DND-41 (cell line): ENCODE measurements around the gene ZPR1.

ENCODE experiments used
- ATAC-seq: fragments of 200-7000 bp; cut with Tn5 transposase; 3 replicates; pipeline ENCODE4 v1.9.1; 2021; ENCODE audit warnings: low read depth; ENCODE audit not compliant: insufficient read depth
- DNase-seq: peaks from one replicate; pipeline ENCODE4 v3.0.0-alpha.2; 2020
- H2AFZ ChIP-seq: 2 replicates; pipeline ENCODE4 v1.6.0; 2012; ENCODE audit warnings: low read depth, low read length
- H3K27ac ChIP-seq: 2 replicates; pipeline ENCODE4 v1.5.1; 2012; ENCODE audit warnings: low read length, inconsistent platforms
- H3K27me3 ChIP-seq: fragments of 200-600 bp; sonication (generic); 2 replicates; pipeline ENCODE4 v1.6.0; 2012; ENCODE audit warnings: low read length, mild to moderate bottlenecking, inconsistent platforms; ENCODE audit not compliant: insufficient read depth, poor library complexity
- H3K36me3 ChIP-seq: 2 replicates; pipeline ENCODE4 v1.5.1; 2012; ENCODE audit warnings: low read length, inconsistent platforms; ENCODE audit not compliant: insufficient read depth
- H3K4me1 ChIP-seq: 2 replicates; pipeline ENCODE4 v1.5.1; 2012; ENCODE audit warnings: mild to moderate bottlenecking, low read length; ENCODE audit not compliant: insufficient read depth
- H3K4me2 ChIP-seq: 2 replicates; pipeline ENCODE4 v1.6.0; 2012; ENCODE audit warnings: mild to moderate bottlenecking, moderate library complexity, low read length, inconsistent platforms; ENCODE audit not compliant: insufficient read depth
- H3K4me3 ChIP-seq, 2 experiments: fragments of 200-600 bp in 1 of 2; shearing (Covaris generic) in 1 of 2; 2 replicates each; pipeline ENCODE4 v1.5.1; 2012 to 2016; ENCODE audit warnings: inconsistent platforms in 2 of 2, low read length in 2 of 2, mild to moderate bottlenecking in 2 of 2, low read depth in 1 of 2, moderate library complexity in 1 of 2
- H3K79me2 ChIP-seq: 2 replicates; pipeline ENCODE4 v1.6.0; 2012; ENCODE audit warnings: low read length, inconsistent platforms; ENCODE audit not compliant: insufficient read depth
- H3K9ac ChIP-seq: 2 replicates; pipeline ENCODE4 v1.6.0; 2012; ENCODE audit warnings: low read depth, mild to moderate bottlenecking, inconsistent platforms, low read length, moderate library complexity
- H3K9me3 ChIP-seq: 2 replicates; pipeline ENCODE4 v1.5.1; 2012; ENCODE audit warnings: low read length, moderate library complexity, mild to moderate bottlenecking, inconsistent platforms; ENCODE audit not compliant: insufficient read depth, severe bottlenecking
- H4K20me1 ChIP-seq: 2 replicates; pipeline ENCODE4 v1.6.0; 2012; ENCODE audit warnings: low read length; ENCODE audit not compliant: insufficient read depth
- EZH2 ChIP-seq: IDR thresholded peaks from 3 replicates; pipeline ENCODE4 v1.6.1; 2012; ENCODE audit warnings: borderline replicate concordance, low read depth, mild to moderate bottlenecking, moderate library complexity, low read length, inconsistent platforms; ENCODE audit not compliant: severe bottlenecking
- TF ChIP-seq, protein P1 (sequence below): IDR thresholded peaks from 2 replicates; pipeline ENCODE4 v1.5.1; 2012; ENCODE audit warnings: borderline replicate concordance, low read length, moderate library complexity, mild to moderate bottlenecking; ENCODE audit not compliant: poor library complexity, severe bottlenecking; ENCODE audit errors: extremely low read depth

Gene ZPR1

DNA sequence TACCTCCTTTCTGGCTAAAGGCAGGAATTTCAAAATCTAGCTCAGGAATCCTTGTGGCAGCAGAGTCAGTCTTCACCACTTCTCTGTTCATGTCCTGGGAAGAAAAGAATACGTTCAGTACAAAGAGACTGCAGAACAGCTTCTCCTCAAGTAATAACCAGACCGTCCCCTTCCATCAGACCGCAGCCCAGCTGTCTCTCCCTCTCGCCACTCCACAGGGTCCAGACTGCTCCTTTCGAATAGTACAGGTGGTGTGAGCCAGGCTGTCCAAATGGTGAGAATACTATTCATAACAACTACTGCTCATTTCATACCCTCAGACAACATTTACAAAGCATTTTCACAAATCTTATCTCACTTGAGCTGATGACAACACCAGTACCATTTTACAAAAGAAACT, 857 bp downstream of the ZPR1 start:
- peak overlapping the region; percentile 76 to 87 for H3K4me3 ChIP-seq
- peaks cover 20% of the 10 kb centered on the region for H3K79me2 ChIP-seq
- DNase-seq, result no peak
- peaks cover 49% of the 10 kb centered on the region for H3K36me3 ChIP-seq
- H4K20me1 ChIP-seq, result no peaks in the 10 kb centered on the region
- peak overlapping the region; percentile 99; the same call in 1 of the 2 replicates for H2AFZ ChIP-seq
- no peak for TF ChIP-seq EZH2
- TF ChIP-seq, protein P1, sequence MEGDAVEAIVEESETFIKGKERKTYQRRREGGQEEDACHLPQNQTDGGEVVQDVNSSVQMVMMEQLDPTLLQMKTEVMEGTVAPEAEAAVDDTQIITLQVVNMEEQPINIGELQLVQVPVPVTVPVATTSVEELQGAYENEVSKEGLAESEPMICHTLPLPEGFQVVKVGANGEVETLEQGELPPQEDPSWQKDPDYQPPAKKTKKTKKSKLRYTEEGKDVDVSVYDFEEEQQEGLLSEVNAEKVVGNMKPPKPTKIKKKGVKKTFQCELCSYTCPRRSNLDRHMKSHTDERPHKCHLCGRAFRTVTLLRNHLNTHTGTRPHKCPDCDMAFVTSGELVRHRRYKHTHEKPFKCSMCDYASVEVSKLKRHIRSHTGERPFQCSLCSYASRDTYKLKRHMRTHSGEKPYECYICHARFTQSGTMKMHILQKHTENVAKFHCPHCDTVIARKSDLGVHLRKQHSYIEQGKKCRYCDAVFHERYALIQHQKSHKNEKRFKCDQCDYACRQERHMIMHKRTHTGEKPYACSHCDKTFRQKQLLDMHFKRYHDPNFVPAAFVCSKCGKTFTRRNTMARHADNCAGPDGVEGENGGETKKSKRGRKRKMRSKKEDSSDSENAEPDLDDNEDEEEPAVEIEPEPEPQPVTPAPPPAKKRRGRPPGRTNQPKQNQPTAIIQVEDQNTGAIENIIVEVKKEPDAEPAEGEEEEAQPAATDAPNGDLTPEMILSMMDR, result no peak
- peak overlapping the region; percentile 72 for H3K9ac ChIP-seq
- no peaks in the 10 kb centered on the region for H3K9me3 ChIP-seq
- peak overlapping the region; percentile 99 for H3K4me2 ChIP-seq
- peaks cover 26% of the 10 kb centered on the region for H3K4me1 ChIP-seq
- H3K27ac ChIP-seq, result peak overlapping the region; percentile 73
- no peaks in the 10 kb centered on the region for H3K27me3 ChIP-seq
- ATAC-seq, result no peak

DNA sequence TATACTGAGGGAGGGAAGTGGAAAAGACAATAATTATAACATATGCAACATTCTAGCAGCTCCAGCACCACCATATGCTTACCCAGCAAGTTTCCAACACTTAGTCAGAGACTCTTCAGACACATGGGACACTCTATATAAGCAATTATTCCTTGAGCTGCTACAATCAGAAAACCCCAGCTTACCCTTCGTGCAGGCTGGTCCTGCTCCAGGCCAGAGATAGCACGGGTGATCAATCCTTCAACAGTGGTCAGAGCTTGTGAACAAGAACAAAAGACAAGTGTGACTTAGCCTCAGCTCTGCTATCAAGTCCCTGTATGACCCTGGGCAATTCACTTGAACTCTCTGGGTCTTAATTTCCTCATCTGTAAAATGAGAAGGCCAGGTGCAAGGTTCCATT, 1.5 kb downstream of the ZPR1 start:
- ATAC-seq (no peak), DNase-seq (no peak)
- Histone ChIP-seq H3K4me2 (peak overlapping the region; percentile 99), H3K36me3 (peaks cover 53% of the 10 kb centered on the region), H3K27me3 (no peaks in the 10 kb centered on the region), H3K79me2 (peaks cover 20% of the 10 kb centered on the region), H3K4me1 (peaks cover 22% of the 10 kb centered on the region), H2AFZ (no peak overlapping the region), H3K4me3 (peak overlapping the region in 1 of 2 experiments; percentile 87; a peak in 2 of 4 replicates), H3K9me3 (no peaks in the 10 kb centered on the region), H3K9ac (no peak overlapping the region), H3K27ac (no peak overlapping the region), H4K20me1 (no peaks in the 10 kb centered on the region)
- TF ChIP-seq, protein P1, result no peak
- no peak for TF ChIP-seq EZH2

DNA sequence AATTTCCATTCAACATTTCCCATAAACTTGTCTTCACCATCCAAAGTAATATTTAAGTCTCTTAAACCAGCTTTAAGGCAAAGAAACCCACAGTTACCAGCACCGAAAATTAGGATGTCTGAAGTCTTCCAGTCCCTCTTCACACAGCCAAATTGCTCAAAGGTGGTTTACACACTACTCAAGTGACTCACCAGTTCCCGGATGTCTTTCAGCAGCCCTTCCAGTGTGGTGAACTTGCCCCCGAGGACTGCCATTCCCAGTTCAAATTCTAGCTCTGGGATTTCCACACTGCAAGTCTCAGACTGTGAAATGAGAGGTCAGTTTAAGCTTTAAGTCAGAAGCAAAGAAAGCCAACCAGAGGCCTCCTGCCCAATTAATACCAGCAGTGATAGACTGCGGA, 5.1 kb downstream of the ZPR1 start:
- no peak overlapping the region for H3K4me3 ChIP-seq
- no peak for TF ChIP-seq EZH2
- TF ChIP-seq, protein P1, result no peak
- H3K4me2 ChIP-seq, result no peak overlapping the region
- H3K79me2 ChIP-seq, result peaks cover 20% of the 10 kb centered on the region
- ATAC-seq (no peak), DNase-seq (no peak)
- H3K27ac ChIP-seq, result no peak overlapping the region
- H4K20me1 ChIP-seq, result no peaks in the 10 kb centered on the region
- no peaks in the 10 kb centered on the region for H3K27me3 ChIP-seq
- peaks cover 13% of the 10 kb centered on the region for H3K4me1 ChIP-seq
- no peak overlapping the region for H3K9ac ChIP-seq
- H2AFZ ChIP-seq, result no peak overlapping the region
- no peaks in the 10 kb centered on the region for H3K9me3 ChIP-seq
- peaks cover 86% of the 10 kb centered on the region for H3K36me3 ChIP-seq

DNA sequence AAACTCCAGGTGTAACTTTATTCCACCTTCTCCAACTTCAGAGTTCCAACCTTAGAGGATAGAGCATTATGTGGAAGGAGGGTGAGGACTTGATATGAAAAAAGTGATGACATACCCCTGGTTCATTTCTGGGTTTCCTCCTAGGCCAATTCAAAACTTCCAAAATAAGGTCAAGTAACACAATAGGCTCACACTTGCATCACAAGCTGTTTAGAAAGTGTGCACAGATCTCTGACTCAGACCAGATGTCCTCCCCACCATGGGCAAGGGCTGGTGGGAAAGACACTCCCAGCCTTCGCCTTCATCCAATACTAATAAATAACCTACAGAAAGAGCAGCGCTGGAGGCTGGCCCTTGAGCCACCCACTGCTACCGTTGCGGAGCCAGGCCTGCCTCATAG, 9.3 kb downstream of the ZPR1 start:
- ATAC-seq, result no peak

More for the DNA sequence above, 9.3 kb downstream of the ZPR1 start:
- Histone ChIP-seq H3K27me3 (no peaks in the 10 kb centered on the region), H4K20me1 (no peaks in the 10 kb centered on the region), H3K4me2 (no peak overlapping the region), H3K79me2 (no peaks in the 10 kb centered on the region), H3K36me3 (peaks cover 68% of the 10 kb centered on the region), H3K4me3 (no peak overlapping the region), H3K27ac (no peak overlapping the region), H2AFZ (no peak overlapping the region), H3K9me3 (no peaks in the 10 kb centered on the region), H3K9ac (no peak overlapping the region), H3K4me1 (peaks cover 11% of the 10 kb centered on the region)
- TF ChIP-seq, protein P1, result no peak
- TF ChIP-seq EZH2, result no peak
- DNase-seq, result no peak
